ENCODE measurements around the gene TUBB6.

GRCh38 chr18:12305930-12306629, 2.0 kb upstream of the TUBB6 start:
- TF ChIP-seq POLR2AphosphoS5 (IDR thresholded peaks at IDR 0.05; ENCODE audit: low read depth), result no peak
- TF ChIP-seq, protein P1, sequence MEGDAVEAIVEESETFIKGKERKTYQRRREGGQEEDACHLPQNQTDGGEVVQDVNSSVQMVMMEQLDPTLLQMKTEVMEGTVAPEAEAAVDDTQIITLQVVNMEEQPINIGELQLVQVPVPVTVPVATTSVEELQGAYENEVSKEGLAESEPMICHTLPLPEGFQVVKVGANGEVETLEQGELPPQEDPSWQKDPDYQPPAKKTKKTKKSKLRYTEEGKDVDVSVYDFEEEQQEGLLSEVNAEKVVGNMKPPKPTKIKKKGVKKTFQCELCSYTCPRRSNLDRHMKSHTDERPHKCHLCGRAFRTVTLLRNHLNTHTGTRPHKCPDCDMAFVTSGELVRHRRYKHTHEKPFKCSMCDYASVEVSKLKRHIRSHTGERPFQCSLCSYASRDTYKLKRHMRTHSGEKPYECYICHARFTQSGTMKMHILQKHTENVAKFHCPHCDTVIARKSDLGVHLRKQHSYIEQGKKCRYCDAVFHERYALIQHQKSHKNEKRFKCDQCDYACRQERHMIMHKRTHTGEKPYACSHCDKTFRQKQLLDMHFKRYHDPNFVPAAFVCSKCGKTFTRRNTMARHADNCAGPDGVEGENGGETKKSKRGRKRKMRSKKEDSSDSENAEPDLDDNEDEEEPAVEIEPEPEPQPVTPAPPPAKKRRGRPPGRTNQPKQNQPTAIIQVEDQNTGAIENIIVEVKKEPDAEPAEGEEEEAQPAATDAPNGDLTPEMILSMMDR (IDR thresholded peaks at IDR 0.05; ENCODE audit: insufficient read depth, low read length), result no peak

Data from HL-60 (cell line).